K562 (cell line): Measurements from ENCODE around the gene MYO1E. TPM values are rescaled to one million over a fixed set of nuclear protein-coding genes. Genes with fewer than 3 reads are reported as not detected.

Source experiments
- ATAC-seq: fragments of 200-7000 bp; cut with Tn5 transposase; 3 replicates; pipeline ENCODE4 v1.9.1; 2020; ENCODE audit warnings: moderate library complexity
- BruUV-seq: library from RNA; stranded (reverse); fragments of 400-500 nt; replicated peaks from 2 replicates; lab custom pipeline; 2021; lab: Mats Ljungman, UMichigan
- CTCF ChIA-PET: fragments of 300-600 bp; formaldehyde crosslinking; extraction: SDS; loops from one replicate; lab custom pipeline; 2021; ENCODE audit warnings: low intra/inter-chr PET ratio; lab: Yijun Ruan, JAX
- POLR2A ChIA-PET: fragments of 300-600, 350-650 bp; sonication (Branson Sonifier 250); formaldehyde crosslinking; extraction: SDS; loops from one replicate; lab custom pipeline; 2021; ENCODE audit warnings: antibody characterized with exemption, inconsistent platforms; lab: Yijun Ruan, JAX
- DNase-seq, 4 experiments: peaks; one replicate each; pipeline versions ENCODE4 v3.0.0 to v3.0.0-alpha.2; 2011 to 2018; ENCODE audit warnings: low spot score in 3 of 4, mixed read lengths in 3 of 4; ENCODE audit errors: extremely low read depth in 1 of 4
- FAIRE-seq: peaks from 2 replicates; lab custom pipeline; 2011; peaks lifted over from hg19 to GRCh38; lab: Jason Lieb, UNC
- H2AFZ ChIP-seq: 2 replicates; pipeline ENCODE4 v1.6.0; 2011; ENCODE audit warnings: low read depth, low read length, control low read depth, inconsistent platforms
- H3K27ac ChIP-seq: fragments of 200-600 bp; 3 replicates; pipeline ENCODE4 v1.8.0; 2011; ENCODE audit warnings: low read depth, mild to moderate bottlenecking, control low read depth, inconsistent platforms, low read length, moderate library complexity, mixed read lengths; ENCODE audit errors: extremely low read depth
- H3K27me3 ChIP-seq, 2 experiments: fragments of 300-600 bp in 1 of 2; 2 replicates in 1 of 2; 3 replicates in 1 of 2; pipeline versions ENCODE4 v1.6.0 to v1.8.0; 2011; ENCODE audit warnings: inconsistent platforms in 2 of 2, low read length in 2 of 2, mild to moderate bottlenecking in 1 of 2, mixed read lengths in 1 of 2, moderate library complexity in 1 of 2; ENCODE audit not compliant: control insufficient read depth in 2 of 2, insufficient read depth in 2 of 2
- H3K36me3 ChIP-seq: fragments of 300-600 bp; 3 replicates; pipeline ENCODE4 v1.8.0; 2011; ENCODE audit warnings: mild to moderate bottlenecking, low read length, inconsistent platforms; ENCODE audit not compliant: control insufficient read depth, insufficient read depth
- H3K4me1 ChIP-seq, 2 experiments: fragments of 200-600 bp in 1 of 2; replicated peaks in 1 of 2; 2 replicates in 1 of 2; 3 replicates in 1 of 2; pipeline versions ENCODE4 v1.5.1 to v1.8.0; 2011; ENCODE audit warnings: inconsistent platforms in 2 of 2, low read length in 2 of 2, mild to moderate bottlenecking in 1 of 2, mixed read lengths in 1 of 2, moderate library complexity in 1 of 2; ENCODE audit not compliant: control insufficient read depth in 2 of 2, insufficient read depth in 2 of 2
- H3K4me2 ChIP-seq: 2 replicates; pipeline ENCODE4 v1.6.1; 2011; ENCODE audit warnings: low read length, control low read depth, inconsistent platforms, mixed read lengths; ENCODE audit not compliant: insufficient read depth
- H3K4me3 ChIP-seq: fragments of 200-600 bp; sonication (generic), shearing (Covaris generic); 2 replicates; pipeline ENCODE4 v1.5.1; 2016; ENCODE audit warnings: control low read depth, inconsistent platforms
- H3K79me2 ChIP-seq: fragments of 200-600 bp; 3 replicates; pipeline ENCODE4 v1.8.0; 2011; ENCODE audit warnings: low read length, inconsistent platforms; ENCODE audit not compliant: control insufficient read depth, insufficient read depth
- H3K9ac ChIP-seq, 2 experiments: 2 replicates each; pipeline versions ENCODE4 v1.6.0 to v1.6.1; 2011; ENCODE audit warnings: low read depth in 2 of 2, low read length in 2 of 2, control low read depth in 1 of 2, inconsistent platforms in 1 of 2, mild to moderate bottlenecking in 1 of 2, mixed read lengths in 1 of 2; ENCODE audit not compliant: insufficient read depth in 1 of 2
- H3K9me1 ChIP-seq: one replicate; pipeline ENCODE4 v1.6.0; 2011; ENCODE audit warnings: inconsistent platforms, mild to moderate bottlenecking, low read length, moderate library complexity; ENCODE audit not compliant: control insufficient read depth, insufficient read depth
- H3K9me3 ChIP-seq: replicated peaks from 2 replicates; pipeline ENCODE4 v1.5.1; 2011; ENCODE audit warnings: low read depth, low read length, inconsistent platforms; ENCODE audit not compliant: control insufficient read depth, insufficient read depth
- H4K20me1 ChIP-seq: replicated peaks from 2 replicates; pipeline ENCODE4 v1.6.1; 2011; ENCODE audit warnings: low read length, inconsistent platforms, mixed read lengths; ENCODE audit not compliant: control insufficient read depth, insufficient read depth
- FOXJ2 ChIP-seq: fragments of 200-800 bp; sonication (Bioruptor generic); IDR thresholded peaks from 2 replicates; pipeline ENCODE4 v1.6.1; 2016; ENCODE audit warnings: missing genetic modification characterization, missing compliant biosample characterization
- FOXO4 ChIP-seq: fragments of 450-650 bp; formaldehyde crosslinking; IDR thresholded peaks from 2 replicates; pipeline ENCODE4 v1.4.0; 2020; ENCODE audit warnings: mild to moderate bottlenecking, moderate library complexity
- KAT7 ChIP-seq: sonication (generic); formaldehyde crosslinking; IDR thresholded peaks from 2 replicates; pipeline ENCODE4 v1.8.0; 2022; ENCODE audit warnings: missing genetic modification reagents, mild to moderate bottlenecking, borderline replicate concordance
- MECOM ChIP-seq: fragments of 250-450 bp; sonication (Bioruptor Pico); IDR thresholded peaks from 2 replicates; pipeline ENCODE4 v1.8.0; 2022; ENCODE audit warnings: inconsistent platforms
- RBFOX2 ChIP-seq: fragments of 200-400 bp; formaldehyde crosslinking; IDR thresholded peaks from 2 replicates; pipeline ENCODE4 v1.6.1; 2017; ENCODE audit warnings: low read depth, mild to moderate bottlenecking, low read length, moderate library complexity
- SMAD1 ChIP-seq: fragments of 150-350 bp; IDR thresholded peaks from 2 replicates; pipeline ENCODE4 v1.6.1; 2014; ENCODE audit warnings: low read length, low read depth; ENCODE audit not compliant: partially characterized antibody
- SMARCA5 ChIP-seq: fragments of 450-650 bp; IDR thresholded peaks from 2 replicates; pipeline ENCODE4 v1.6.1; 2016
- SNIP1 ChIP-seq: fragments of 450-650 bp; IDR thresholded peaks from 2 replicates; pipeline ENCODE4 v1.7.1; 2017; ENCODE audit warnings: low read depth, mild to moderate bottlenecking
- TBL1XR1 ChIP-seq, 2 experiments: IDR thresholded peaks; 2 replicates each; pipeline ENCODE4 v1.6.1; 2012; ENCODE audit warnings: improper control_type of control experiment in 2 of 2, low read length in 2 of 2, mild to moderate bottlenecking in 1 of 2
- XRCC4 ChIP-seq: IDR thresholded peaks from one replicate; pipeline ENCODE4 v1.6.1; 2011; ENCODE audit not compliant: insufficient read depth, insufficient read length; ENCODE audit errors: extremely low read depth
- ZBTB49 ChIP-seq: sonication (generic); formaldehyde crosslinking; IDR thresholded peaks from 2 replicates; pipeline ENCODE4 v1.8.0; 2022; ENCODE audit warnings: missing genetic modification reagents, mild to moderate bottlenecking, borderline replicate concordance
- ZBTB8A ChIP-seq: fragments of 450-650 bp; IDR thresholded peaks from 2 replicates; pipeline ENCODE4 v1.6.1; 2018; ENCODE audit warnings: mild to moderate bottlenecking, moderate library complexity; ENCODE audit not compliant: partially characterized antibody
- ZNF699 ChIP-seq: fragments of 250-450 bp; sonication (Bioruptor Pico); IDR thresholded peaks from 2 replicates; pipeline ENCODE4 v1.8.0; 2021; ENCODE audit warnings: mild to moderate bottlenecking, moderate library complexity; ENCODE audit not compliant: insufficient replicate concordance
- WGBS: fragments of 100-300 bp; shearing (Covaris generic); methylation state at CpG from one replicate; pipeline ENCODE4 v1.1.6; 2016; ENCODE audit warnings: low coverage, mixed read lengths; ENCODE audit not compliant: insufficient coverage; ENCODE audit errors: missing lambda C conversion rate; 5-methylcytosine and 5-hydroxymethylcytosine counted together
- in situ Hi-C: fragments of 300-500 bp; cut with MboI; formaldehyde crosslinking; loops from 4 replicates; pipeline ENCODE4 v1.15.0; 2018; ENCODE audit warnings: inconsistent platforms, mixed read lengths
- intact Hi-C: fragments of 100-400 bp; cut with micrococcal nuclease; formaldehyde crosslinking; loops from 2 replicates; pipeline ENCODE4 v1.14.2; 2022
- polyA plus RNA-seq, 8 experiments: library from polyadenylated mRNA; depleted of rRNA in 4 of 8; stranded (reverse) in 5 of 8; unstranded in 3 of 8; fragments of >200 nt; fragmentation: Nextera tagmentation in 2 of 8; fragmentation: Illumina TruSeq in 1 of 8; extraction: Ambion mirVana in 2 of 8; extraction: Trizol in 1 of 8; gene quantifications; 2 replicates each; pipeline versions ENCODE4 v1.2.1 to v1.2.3, GENCODE V29; 2011 to 2014; ENCODE audit warnings: inconsistent platforms in 1 of 8, missing spikeins in 1 of 8
- total RNA-seq, 7 experiments: library from RNA; depleted of rRNA in 6 of 7; stranded (reverse); fragments of >200 nt in 6 of 7; fragmentation: Illumina TruSeq in 2 of 7; extraction: Trizol in 2 of 7; gene quantifications; 2 replicates each; pipeline versions ENCODE4 v1.2.1 to v1.2.3, GENCODE V29; 2011 to 2021; ENCODE audit warnings: low replicate concordance in 1 of 7
- TF ChIP-seq, protein P1 (sequence below): fragments of 450-650 bp; IDR thresholded peaks from 2 replicates; pipeline ENCODE4 v1.6.1; 2017; ENCODE audit warnings: antibody characterized with exemption, mild to moderate bottlenecking

MYO1E gene
- total and polyA plus RNA-seq, 9 of the 15 experiments (the other 6 are each of a cell fraction or from before 2014, with no cell fraction given) = under 0.01 to 0.44 (median 0.01) TPM; not detected in 6

- H3K4me1 ChIP-seq = no peaks in the 10 kb centered on the region
- in situ Hi-C loops (no loop called here), intact Hi-C loops (no loop called here)
- ChIA-PET POLR2A (no interaction called here), CTCF (no interaction called here)
- no peak overlapping the region for H3K4me3 ChIP-seq
- FAIRE-seq = no peak
- no TSS peak for BruUV-seq
- 0% methylated on average over 3 of the region's 3 CpGs for WGBS
- DNase-seq = no peak
- H3K27ac ChIP-seq = no peak overlapping the region
- H4K20me1 ChIP-seq = no peaks in the 10 kb centered on the region
- H2AFZ ChIP-seq = no peak overlapping the region
- H3K9me3 ChIP-seq = no peaks in the 10 kb centered on the region
- H3K9ac ChIP-seq = no peak overlapping the region
- H3K79me2 ChIP-seq = no peaks in the 10 kb centered on the region
- no peaks in the 10 kb centered on the region for H3K9me1 ChIP-seq
- ATAC-seq = no peak
- H3K4me2 ChIP-seq = no peak overlapping the region
- no peaks in the 10 kb centered on the region for H3K36me3 ChIP-seq
- peaks cover 33 to 40% of the 10 kb centered on the region in 2 experiments for H3K27me3 ChIP-seq
- TF ChIP-seq XRCC4 = no peak
- no peak for TF ChIP-seq SMAD1
- no peak for TF ChIP-seq RBFOX2
- TF ChIP-seq KAT7 (CRISPR knock-in tag) = no peak
- no peak for TF ChIP-seq FOXJ2
- no peak for TF ChIP-seq FOXO4 (CRISPR knock-in tag)
- no peak for TF ChIP-seq TBL1XR1 (IDR thresholded peaks at IDR 0.05; ENCODE audit: low read length in 2 of 2)
- TF ChIP-seq ZBTB49 (CRISPR knock-in tag) = no peak
- TF ChIP-seq, protein P1, sequence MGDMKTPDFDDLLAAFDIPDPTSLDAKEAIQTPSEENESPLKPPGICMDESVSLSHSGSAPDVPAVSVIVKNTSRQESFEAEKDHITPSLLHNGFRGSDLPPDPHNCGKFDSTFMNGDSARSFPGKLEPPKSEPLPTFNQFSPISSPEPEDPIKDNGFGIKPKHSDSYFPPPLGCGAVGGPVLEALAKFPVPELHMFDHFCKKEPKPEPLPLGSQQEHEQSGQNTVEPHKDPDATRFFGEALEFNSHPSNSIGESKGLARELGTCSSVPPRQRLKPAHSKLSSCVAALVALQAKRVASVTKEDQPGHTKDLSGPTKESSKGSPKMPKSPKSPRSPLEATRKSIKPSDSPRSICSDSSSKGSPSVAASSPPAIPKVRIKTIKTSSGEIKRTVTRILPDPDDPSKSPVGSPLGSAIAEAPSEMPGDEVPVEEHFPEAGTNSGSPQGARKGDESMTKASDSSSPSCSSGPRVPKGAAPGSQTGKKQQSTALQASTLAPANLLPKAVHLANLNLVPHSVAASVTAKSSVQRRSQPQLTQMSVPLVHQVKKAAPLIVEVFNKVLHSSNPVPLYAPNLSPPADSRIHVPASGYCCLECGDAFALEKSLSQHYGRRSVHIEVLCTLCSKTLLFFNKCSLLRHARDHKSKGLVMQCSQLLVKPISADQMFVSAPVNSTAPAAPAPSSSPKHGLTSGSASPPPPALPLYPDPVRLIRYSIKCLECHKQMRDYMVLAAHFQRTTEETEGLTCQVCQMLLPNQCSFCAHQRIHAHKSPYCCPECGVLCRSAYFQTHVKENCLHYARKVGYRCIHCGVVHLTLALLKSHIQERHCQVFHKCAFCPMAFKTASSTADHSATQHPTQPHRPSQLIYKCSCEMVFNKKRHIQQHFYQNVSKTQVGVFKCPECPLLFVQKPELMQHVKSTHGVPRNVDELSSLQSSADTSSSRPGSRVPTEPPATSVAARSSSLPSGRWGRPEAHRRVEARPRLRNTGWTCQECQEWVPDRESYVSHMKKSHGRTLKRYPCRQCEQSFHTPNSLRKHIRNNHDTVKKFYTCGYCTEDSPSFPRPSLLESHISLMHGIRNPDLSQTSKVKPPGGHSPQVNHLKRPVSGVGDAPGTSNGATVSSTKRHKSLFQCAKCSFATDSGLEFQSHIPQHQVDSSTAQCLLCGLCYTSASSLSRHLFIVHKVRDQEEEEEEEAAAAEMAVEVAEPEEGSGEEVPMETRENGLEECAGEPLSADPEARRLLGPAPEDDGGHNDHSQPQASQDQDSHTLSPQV = no peak
- no peak for TF ChIP-seq ZNF699 (CRISPR knock-in tag)
- no peak for TF ChIP-seq SMARCA5
- TF ChIP-seq ZBTB8A = no peak
- TF ChIP-seq MECOM (CRISPR knock-in tag) = no peak
- TF ChIP-seq SNIP1 = no peak
These were observed 78.0 kb downstream of the MYO1E start for GRCh38 chr15:59294574-59295260.
